GM12878 (cell line): Measurements from ENCODE around the gene EXD3. TPM values are rescaled to one million over a fixed set of nuclear protein-coding genes. Genes with fewer than 3 reads are reported as not detected.

Experiments used
- ATAC-seq: fragments of 200-7000 bp; cut with Tn5 transposase; 3 replicates; pipeline ENCODE4 v1.9.1; 2020; ENCODE audit warnings: mild to moderate bottlenecking, moderate library complexity
- BruUV-seq: library from RNA; stranded (reverse); fragments of 400-500 nt; replicated peaks from 2 replicates; lab custom pipeline; 2021; lab: Mats Ljungman, UMichigan
- CTCF ChIA-PET: fragments of 300-600 bp; sonication (Branson Sonifier 250); formaldehyde crosslinking; extraction: SDS; loops from one replicate; lab custom pipeline; 2021; ENCODE audit warnings: inconsistent platforms; lab: Yijun Ruan, JAX
- POLR2A ChIA-PET: fragments of 350-600 bp; formaldehyde crosslinking; extraction: SDS; loops from one replicate; lab custom pipeline; 2021; ENCODE audit warnings: inconsistent platforms; lab: Charles Lee
- RAD21 ChIA-PET: fragments of 300-600 bp; sonication (Branson Sonifier 250); formaldehyde crosslinking; loops from one replicate; lab custom pipeline; 2023; ENCODE audit warnings: antibody characterized with exemption; ENCODE audit not compliant: unreplicated experiment; lab: Charles Lee
- SMC1A ChIA-PET: fragments of 300-600 bp; sonication (Branson Sonifier 250); formaldehyde crosslinking; loops from one replicate; lab custom pipeline; 2023; ENCODE audit not compliant: unreplicated experiment, uncharacterized antibody; lab: Charles Lee
- DNase-seq: peaks from one replicate; pipeline ENCODE4 v3.0.0-alpha.2; 2011; ENCODE audit warnings: low read depth, low spot score
- FAIRE-seq: peaks from 3 replicates; lab custom pipeline; 2011; peaks lifted over from hg19 to GRCh38; lab: Jason Lieb, UNC
- H2AFZ ChIP-seq: 2 replicates; pipeline ENCODE4 v1.6.0; 2011; ENCODE audit warnings: low read depth, low read length, control low read depth; ENCODE audit not compliant: control insufficient read depth
- H3K27ac ChIP-seq: 2 replicates; pipeline ENCODE4 v1.5.1; 2011; ENCODE audit warnings: control low read depth; ENCODE audit not compliant: control insufficient read depth, insufficient read depth
- H3K27me3 ChIP-seq, 2 experiments: replicated peaks in 1 of 2; 2 replicates each; pipeline versions ENCODE4 v1.6.0 to v1.6.1; 2011; ENCODE audit warnings: low read length in 1 of 2; ENCODE audit not compliant: control insufficient read depth in 2 of 2, insufficient read depth in 2 of 2
- H3K36me3 ChIP-seq, 2 experiments: 2 replicates each; pipeline ENCODE4 v1.5.1; 2011; ENCODE audit warnings: low read length in 1 of 2; ENCODE audit not compliant: control insufficient read depth in 2 of 2, insufficient read depth in 2 of 2
- H3K4me1 ChIP-seq: 2 replicates; pipeline ENCODE4 v1.6.1; 2011; ENCODE audit warnings: mild to moderate bottlenecking, low read length, moderate library complexity, mixed read lengths; ENCODE audit not compliant: control insufficient read depth, insufficient read depth
- H3K4me2 ChIP-seq: 2 replicates; pipeline ENCODE4 v1.6.0; 2011; ENCODE audit warnings: control low read depth; ENCODE audit not compliant: control insufficient read depth, insufficient read depth
- H3K4me3 ChIP-seq: fragments of 200-600 bp; sonication (generic); 2 replicates; pipeline ENCODE4 v1.5.1; 2016
- H3K79me2 ChIP-seq: 2 replicates; pipeline ENCODE4 v1.6.0; 2011; ENCODE audit warnings: low read length; ENCODE audit not compliant: control insufficient read depth, insufficient read depth
- H3K9ac ChIP-seq: 2 replicates; pipeline ENCODE4 v1.8.0; 2011; ENCODE audit warnings: low read length, control low read depth, mixed read lengths; ENCODE audit not compliant: control insufficient read depth, insufficient read depth
- H3K9me3 ChIP-seq: replicated peaks from 3 replicates; pipeline ENCODE4 v1.5.1; 2011; ENCODE audit warnings: mild to moderate bottlenecking, low read length; ENCODE audit not compliant: control insufficient read depth, insufficient read depth
- H4K20me1 ChIP-seq: 2 replicates; pipeline ENCODE4 v1.6.0; 2011; ENCODE audit not compliant: control insufficient read depth, insufficient read depth
- ASH2L ChIP-seq: fragments of 300-600, 200-600 bp; sonication (generic); IDR thresholded peaks from 2 replicates; pipeline ENCODE4 v1.6.1; 2017; ENCODE audit warnings: low read depth, mild to moderate bottlenecking, borderline replicate concordance
- BACH1 ChIP-seq: fragments of 450-650 bp; IDR thresholded peaks from 2 replicates; pipeline ENCODE4 v1.6.1; 2017; ENCODE audit warnings: mild to moderate bottlenecking, borderline replicate concordance
- BHLHE40 ChIP-seq, 2 experiments: fragments of 450-650 bp in 1 of 2; IDR thresholded peaks; 2 replicates each; pipeline ENCODE4 v1.6.1; 2011 to 2017; ENCODE audit warnings: low read depth in 2 of 2, borderline replicate concordance in 1 of 2, improper control_type of control experiment in 1 of 2, low read length in 1 of 2, mild to moderate bottlenecking in 1 of 2
- BRCA1 ChIP-seq: IDR thresholded peaks from 2 replicates; pipeline ENCODE4 v1.6.1; 2011; ENCODE audit warnings: low read depth, low read length, improper control_type of control experiment
- CBX5 ChIP-seq: sonication (generic); IDR thresholded peaks from 2 replicates; pipeline ENCODE4 v1.6.1; 2016; ENCODE audit warnings: low read depth, moderate library complexity, mild to moderate bottlenecking, inconsistent platforms
- ETV6 ChIP-seq, 2 experiments: fragments of 450-650 bp in 1 of 2; IDR thresholded peaks in 1 of 2; conservative IDR thresholded peaks in 1 of 2; 2 replicates each; pipeline ENCODE4 v1.6.1; 2014; ENCODE audit warnings: antibody characterized with exemption in 1 of 2, borderline replicate concordance in 1 of 2, low read depth in 1 of 2, mild to moderate bottlenecking in 1 of 2, moderate library complexity in 1 of 2
- FOS ChIP-seq: IDR thresholded peaks from 3 replicates; pipeline ENCODE4 v1.6.1; 2011; ENCODE audit warnings: borderline replicate concordance; ENCODE audit not compliant: insufficient read length; ENCODE audit errors: extremely low read depth
- IKZF1 ChIP-seq: fragments of 450-650 bp; conservative IDR thresholded peaks from 2 replicates; pipeline ENCODE4 v1.6.1; 2017; ENCODE audit warnings: antibody characterized with exemption, mild to moderate bottlenecking
- LARP7 ChIP-seq: fragments of 450-650 bp; IDR thresholded peaks from 2 replicates; pipeline ENCODE4 v1.6.1; 2017; ENCODE audit warnings: mild to moderate bottlenecking
- MEF2A ChIP-seq: IDR thresholded peaks from 2 replicates; pipeline ENCODE4 v1.6.1; 2011; ENCODE audit warnings: low read depth, mild to moderate bottlenecking, low read length, moderate library complexity; ENCODE audit not compliant: insufficient read depth
- MXI1 ChIP-seq: fragments of 150-350 bp; IDR thresholded peaks from 2 replicates; pipeline ENCODE4 v1.6.1; 2011; ENCODE audit warnings: low read depth, mild to moderate bottlenecking, inconsistent platforms, low read length, improper control_type of control experiment
- POLR2AphosphoS2 ChIP-seq: IDR thresholded peaks from 2 replicates; pipeline ENCODE4 v1.6.1; 2011; ENCODE audit warnings: low read depth, mild to moderate bottlenecking, low read length, improper control_type of control experiment, moderate library complexity
- RB1 ChIP-seq: fragments of 450-650 bp; formaldehyde crosslinking; IDR thresholded peaks from 2 replicates; pipeline ENCODE4 v1.6.1; 2017; ENCODE audit warnings: mild to moderate bottlenecking, borderline replicate concordance
- SMAD5 ChIP-seq: IDR thresholded peaks from 2 replicates; pipeline ENCODE4 v1.6.1; 2016; ENCODE audit warnings: antibody characterized with exemption, low read depth
- SRF ChIP-seq, 2 experiments: IDR thresholded peaks; 2 replicates each; pipeline ENCODE4 v1.6.1; 2011; ENCODE audit warnings: low read depth in 2 of 2, low read length in 2 of 2, mild to moderate bottlenecking in 1 of 2, moderate library complexity in 1 of 2
- ZNF217 ChIP-seq: fragments of 450-650 bp; IDR thresholded peaks from 2 replicates; pipeline ENCODE4 v1.6.1; 2017; ENCODE audit warnings: antibody characterized with exemption, mild to moderate bottlenecking
- ZNF622 ChIP-seq: fragments of 450-650 bp; IDR thresholded peaks from 2 replicates; pipeline ENCODE4 v1.6.1; 2017; ENCODE audit warnings: mild to moderate bottlenecking, inconsistent platforms
- WGBS: methylation state at CpG from one replicate; pipeline ENCODE4 v1.1.6; 2016; ENCODE audit warnings: low lambda C conversion rate; ENCODE audit not compliant: insufficient replicate concordance, insufficient coverage; ENCODE audit errors: missing lambda C conversion rate; 5-methylcytosine and 5-hydroxymethylcytosine counted together
- in situ Hi-C: fragments of 300-500 bp; cut with MboI; formaldehyde crosslinking; loops from 9 replicates; pipeline ENCODE4 v1.14.3; 2018; ENCODE audit warnings: mixed read lengths
- intact Hi-C: fragments of 100-400 bp; cut with micrococcal nuclease; formaldehyde crosslinking; loops from one replicate; pipeline ENCODE4 v1.14.2; 2022; ENCODE audit not compliant: unreplicated experiment
- polyA plus RNA-seq, 11 experiments: library from polyadenylated mRNA; depleted of rRNA in 4 of 11; unstranded in 6 of 11; stranded (reverse) in 5 of 11; fragments of >200 nt; fragmentation: Nextera tagmentation in 4 of 11; fragmentation: Illumina TruSeq in 1 of 11; extraction: Ambion mirVana in 4 of 11; extraction: Trizol in 1 of 11; gene quantifications; 1 replicate in 1 of 11; 2 replicates in 10 of 11; pipeline versions ENCODE4 v1.2.1 to v1.2.3, GENCODE V29; 2011 to 2016; ENCODE audit warnings: inconsistent platforms in 2 of 11, missing spikeins in 2 of 11, low read depth in 1 of 11
- total RNA-seq, 4 experiments: library from RNA; depleted of rRNA in 3 of 4; stranded (reverse); fragments of >200 nt in 3 of 4; fragmentation: Illumina TruSeq in 1 of 4; extraction: Trizol in 1 of 4; gene quantifications; 2 replicates each; pipeline versions ENCODE4 v1.2.1 to v1.2.3, GENCODE V29; 2013 to 2021

EXD3 gene
- total and polyA plus RNA-seq, 10 of the 15 experiments (the other 5 are each of a cell fraction or from before 2014, with no cell fraction given) = 0.21 to 7.1 (median 3.6) TPM

- RAD21 ChIA-PET = interaction anchor here (0.7 kb wide), 1 partner anchor 99 kb away, joined by 3 read pairs; the partner anchor contains the start of gene TOR4A
- no peaks in the 10 kb centered on the region for H3K36me3 ChIP-seq
- H3K27me3 ChIP-seq = no peaks in the 10 kb centered on the region
- CTCF ChIA-PET = no interaction called here
- TF ChIP-seq POLR2AphosphoS2 (no peak), ZNF217 (no peak), IKZF1 (no peak), LARP7 (no peak), CBX5 (no peak), BHLHE40 (IDR thresholded peaks at IDR 0.05; ENCODE audit: borderline replicate concordance in 1 of 2, low read depth in 2 of 2, low read length in 1 of 2) (no peak)
- TF ChIP-seq, all 136 proteins: peak for 0
- DNase-seq (no peak), FAIRE-seq (no peak), ATAC-seq (no peak)
- H3K9ac ChIP-seq = no peak overlapping the region
- ChIA-PET POLR2A (no interaction called here), SMC1A (no interaction called here)
- in situ Hi-C loops (no loop called here), intact Hi-C loops (no loop called here)
- H2AFZ ChIP-seq = no peak overlapping the region
- H4K20me1 ChIP-seq = no peaks in the 10 kb centered on the region
- 75% methylated on average over 12 of the region's 12 CpGs for WGBS
- H3K4me3 ChIP-seq = no peak overlapping the region
- no peak overlapping the region for H3K27ac ChIP-seq
- no peaks in the 10 kb centered on the region for H3K4me1 ChIP-seq
- H3K79me2 ChIP-seq = no peaks in the 10 kb centered on the region
- peaks cover 2% of the 10 kb centered on the region; the same call in 2 of the 3 replicates for H3K9me3 ChIP-seq
- no peak overlapping the region for H3K4me2 ChIP-seq
- no TSS peak for BruUV-seq
Observed at GRCh38 chr9:137376386-137376785, 46.6 kb downstream of the EXD3 start.

GRCh38 chr9:137375321-137376058 lies 47.5 kb downstream of the EXD3 start:
- ATAC-seq (no peak), FAIRE-seq (no peak), DNase-seq (no peak)
- ChIA-PET POLR2A (no interaction called here), SMC1A (no interaction called here), CTCF (interaction anchor here (0.8 kb wide), 1 partner anchor 156 kb away, joined by 3 read pairs; no protein-coding TSS in a partner anchor), RAD21 (interaction anchor here (0.7 kb wide), 1 partner anchor 98 kb away, joined by 3 read pairs; the partner anchor contains the start of gene TOR4A)
- intact Hi-C loops = no loop called here
- no peak overlapping the region for H3K4me2 ChIP-seq
- H3K27ac ChIP-seq = no peak overlapping the region
- H3K9ac ChIP-seq = no peak overlapping the region
- no peaks in the 10 kb centered on the region for H3K79me2 ChIP-seq
- no peaks in the 10 kb centered on the region for H3K27me3 ChIP-seq
- no peak overlapping the region for H2AFZ ChIP-seq
- no peak for TF ChIP-seq ZNF622
- no peak for TF ChIP-seq FOS
- TF ChIP-seq MXI1 = no peak
- TF ChIP-seq ASH2L = no peak
- no peak for TF ChIP-seq BRCA1
- no peak for TF ChIP-seq MEF2A
- TF ChIP-seq ETV6 (conservative IDR thresholded peaks at IDR 0.05 in 1 of 2, IDR thresholded peaks at IDR 0.05 in 1 of 2; ENCODE audit: borderline replicate concordance in 1 of 2, low read depth in 1 of 2) = no peak
- TF ChIP-seq SRF (IDR thresholded peaks at IDR 0.05; ENCODE audit: low read depth in 2 of 2, low read length in 2 of 2) = no peak
- TF ChIP-seq SMAD5 = no peak
- no peak for TF ChIP-seq RB1
- no peak for TF ChIP-seq BACH1
- H3K36me3 ChIP-seq = no peaks in the 10 kb centered on the region
- BruUV-seq = no TSS peak
- no peak overlapping the region for H3K4me3 ChIP-seq
- H3K9me3 ChIP-seq = peaks cover 2% of the 10 kb centered on the region; the same call in 2 of the 3 replicates
- in situ Hi-C loops = no loop called here
- H3K4me1 ChIP-seq = no peaks in the 10 kb centered on the region
- no peaks in the 10 kb centered on the region for H4K20me1 ChIP-seq
- 65% methylated on average over 11 of the region's 11 CpGs for WGBS
